Epidermal melanocyte (primary cell): Measurements from ENCODE around the gene SNX14.
A peak's percentile ranks its signal among the peaks of the same experiment; 100 is the strongest.
"Not testable (repeated sequence)": the region's sequence is repeated elsewhere in the genome, so short reads cannot be mapped to it uniquely, and the experiment has no call there.

Experiments
- DNase-seq: peaks from one replicate; pipeline ENCODE4 v3.0.0; 2011; ENCODE audit warnings: low spot score; ENCODE audit not compliant: insufficient read length

Gene SNX14

DNA sequence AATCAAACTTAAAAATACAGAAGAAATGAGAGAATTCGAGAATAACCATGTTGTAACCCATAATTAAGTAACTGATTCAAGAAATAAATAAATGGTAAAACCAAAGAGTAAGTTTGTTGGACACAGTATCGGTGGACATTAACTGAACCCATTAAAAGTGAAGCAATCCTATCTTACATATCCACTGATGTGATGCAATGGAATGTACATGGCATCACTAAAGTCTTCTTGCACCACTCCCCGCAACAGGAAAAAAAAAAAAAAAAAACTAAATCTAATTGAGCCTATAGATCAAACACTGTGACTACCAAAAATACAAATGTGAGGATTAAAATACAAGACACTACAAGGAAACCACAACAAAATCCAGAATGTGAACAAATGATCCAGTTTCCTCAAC is 7.9 kb downstream of the SNX14 start:
- no peak for DNase-seq

GRCh38 chr6:85582832-85583231 is 10.8 kb downstream of the SNX14 start:
- not testable (repeated sequence) for DNase-seq

DNA sequence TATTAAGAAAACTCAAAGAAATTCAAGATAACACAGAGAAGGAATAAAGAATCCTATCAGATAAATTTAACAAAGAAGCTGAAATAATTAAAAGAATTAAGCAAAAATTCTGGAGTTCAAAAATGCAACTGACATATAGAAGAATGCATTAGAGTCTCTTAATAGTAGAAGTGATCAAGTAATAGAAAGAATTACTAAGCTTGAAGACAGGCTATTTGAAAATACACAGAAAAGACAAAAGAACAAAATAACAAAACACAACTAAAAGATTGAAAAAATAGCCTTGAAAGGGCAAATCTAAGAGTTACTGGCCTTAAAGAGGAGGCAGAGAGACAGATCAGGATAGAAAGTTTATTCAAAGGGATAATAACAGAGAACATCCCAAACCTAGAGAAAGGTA is 12.1 kb downstream of the SNX14 start:
- DNase-seq: no peak

DNA sequence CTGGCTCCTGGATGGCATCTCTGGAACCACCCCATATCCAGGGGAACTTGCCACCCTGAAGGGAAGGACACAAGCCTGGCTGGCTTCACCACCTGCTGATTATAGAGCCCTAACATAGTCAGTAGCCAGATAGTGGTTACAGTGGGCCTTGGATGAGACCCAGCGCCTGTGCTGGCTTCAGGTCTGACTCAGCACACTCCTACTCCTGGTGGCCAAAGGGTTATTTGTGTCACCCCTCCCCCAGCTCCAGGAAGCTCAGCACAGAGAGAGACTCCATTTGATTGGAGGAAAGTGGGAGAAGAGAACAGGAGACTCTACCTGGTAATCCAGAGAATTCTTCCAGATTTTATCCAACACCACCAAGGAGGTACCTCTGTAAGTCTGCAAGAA is 12.8 kb downstream of the SNX14 start:
- DNase-seq: no peak

DNA sequence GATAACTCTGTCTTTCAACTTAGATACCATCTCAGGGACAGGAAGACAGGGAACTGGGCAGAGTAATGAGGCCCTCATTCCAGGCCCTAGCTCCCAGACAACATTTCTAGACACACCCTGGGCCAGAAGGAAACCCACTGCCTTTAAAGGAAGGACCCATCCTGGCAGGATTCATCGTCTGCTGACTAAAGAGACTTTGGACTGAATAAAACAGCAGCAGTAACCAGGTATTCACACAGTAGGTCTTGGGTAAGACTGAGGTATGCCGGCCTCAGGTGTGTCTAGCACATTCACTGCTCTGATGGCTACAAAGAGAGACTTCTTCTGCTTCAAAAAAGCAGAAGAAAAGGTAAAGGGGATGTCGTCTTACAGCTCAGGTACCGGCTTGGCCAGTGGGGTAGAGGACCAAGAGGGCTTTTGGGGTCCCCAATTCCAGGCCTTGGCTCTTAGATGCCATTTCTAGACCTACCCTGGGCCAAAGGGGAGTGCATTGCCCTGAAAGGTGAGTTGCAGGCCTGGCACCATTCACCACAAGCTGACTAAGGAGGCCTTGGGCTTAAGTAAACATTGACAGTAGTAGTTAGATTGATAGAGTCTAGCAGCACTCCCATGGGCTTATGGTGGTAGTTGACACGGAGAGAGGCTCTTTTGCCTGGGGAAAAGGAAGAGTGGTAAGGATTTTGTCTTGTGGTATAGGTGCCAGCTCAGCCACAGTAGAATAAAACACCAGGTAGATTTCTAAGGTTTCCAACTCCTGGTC is 13.4 kb downstream of the SNX14 start:
- DNase-seq: no peak

GRCh38 chr6:85579581-85579980 is 14.1 kb downstream of the SNX14 start:
- no peak for DNase-seq

GRCh38 chr6:85576476-85576875 is 17.2 kb downstream of the SNX14 start:
- no peak for DNase-seq

GRCh38 chr6:85574932-85575598 is 18.6 kb downstream of the SNX14 start:
- DNase-seq: no peak

- DNase-seq: no peak
These were observed 24.3 kb downstream of the SNX14 start for GRCh38 chr6:85569323-85569722.

DNA sequence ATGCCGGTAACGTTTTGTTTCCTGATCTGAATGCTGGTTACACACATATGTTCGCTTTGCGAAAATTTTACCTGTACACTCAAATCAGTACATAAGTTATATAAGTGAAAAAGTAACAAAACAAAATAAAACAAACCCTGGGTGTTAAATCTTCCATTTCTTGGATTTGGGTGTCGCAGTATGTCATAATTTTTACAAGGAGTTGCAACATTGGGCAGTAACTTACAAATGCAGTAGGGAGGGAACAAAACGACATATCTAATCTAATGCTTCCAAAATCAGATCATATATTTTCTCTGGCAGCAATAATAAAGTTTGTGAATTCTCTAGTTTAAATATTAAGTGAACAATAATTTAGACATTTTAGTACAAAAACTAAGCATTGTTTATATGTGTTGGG is 25.2 kb downstream of the SNX14 start:
- DNase-seq: no peak

DNA sequence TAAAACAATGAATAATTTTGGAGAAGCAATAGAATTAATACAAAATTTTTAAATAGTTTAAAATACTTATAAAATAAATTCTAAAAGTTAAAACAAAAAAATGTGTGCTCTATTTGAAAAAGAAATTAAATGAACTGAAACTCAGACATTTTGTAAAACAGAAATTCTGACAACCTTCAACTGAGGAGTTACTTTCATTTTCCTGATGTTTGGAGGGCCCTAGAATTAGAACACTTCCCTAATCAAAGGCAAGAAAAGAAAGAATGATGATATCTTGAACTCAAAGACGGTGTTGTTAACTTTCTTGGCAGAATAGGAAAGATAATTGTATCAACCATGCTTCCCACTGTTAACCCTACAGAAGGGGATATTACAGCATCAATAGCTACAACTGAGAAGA is 27.9 kb downstream of the SNX14 start:
- DNase-seq: no peak

GRCh38 chr6:85564223-85564622 is 29.4 kb downstream of the SNX14 start:
- DNase-seq: not testable (repeated sequence)

DNA sequence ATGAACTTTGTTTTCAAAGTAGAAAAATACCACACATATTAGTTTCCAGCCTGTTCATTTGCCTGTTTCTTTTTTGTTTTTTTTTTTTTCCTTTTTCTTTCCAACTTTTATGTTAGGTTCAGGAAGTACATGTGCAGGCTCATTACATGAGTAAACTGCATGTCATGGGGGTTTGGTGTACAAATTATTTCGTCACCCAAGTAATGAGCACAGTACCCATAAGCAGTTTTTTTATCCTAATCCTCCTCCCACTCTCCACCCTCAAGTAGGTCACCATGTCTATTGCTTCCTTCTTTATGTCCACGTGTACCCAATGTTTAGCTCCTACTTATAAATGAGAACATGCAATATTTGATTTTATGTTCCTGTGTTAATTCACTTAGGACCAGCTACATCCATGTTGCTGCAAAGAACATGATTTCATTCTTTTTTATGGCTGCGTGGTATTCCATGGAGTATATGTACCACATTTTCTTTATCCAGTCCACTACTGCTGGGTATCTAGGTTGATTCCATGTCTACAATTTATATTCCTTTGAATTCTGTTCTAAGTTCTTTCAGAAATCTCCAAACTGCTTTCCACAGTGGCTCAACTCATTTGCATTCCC is 31.8 kb downstream of the SNX14 start:
- no peak for DNase-seq

- no peak for DNase-seq
These were observed 36.5 kb downstream of the SNX14 start for GRCh38 chr6:85556992-85557668.

- no peak for DNase-seq
These were observed 41.0 kb downstream of the SNX14 start for GRCh38 chr6:85552652-85553051.

DNA sequence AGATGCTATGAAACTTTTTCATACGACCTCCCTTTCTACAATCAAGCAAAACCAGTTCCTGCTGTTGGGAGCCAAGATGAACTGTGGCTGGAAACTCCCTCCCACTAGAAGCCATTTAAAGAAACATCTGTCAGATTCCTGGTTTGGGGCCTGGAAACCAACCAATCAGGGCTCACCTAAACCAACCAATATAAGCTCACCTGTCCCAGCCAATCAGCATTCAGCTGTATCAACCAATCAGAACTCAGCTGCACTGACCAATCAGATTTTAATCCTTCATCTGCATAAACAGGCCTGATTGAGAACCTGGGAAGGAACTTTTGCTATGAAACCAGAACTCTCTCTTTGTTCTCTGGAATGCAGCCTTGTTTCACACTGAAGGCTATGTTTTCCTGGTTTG is 42.4 kb downstream of the SNX14 start:
- DNase-seq: no peak

DNA sequence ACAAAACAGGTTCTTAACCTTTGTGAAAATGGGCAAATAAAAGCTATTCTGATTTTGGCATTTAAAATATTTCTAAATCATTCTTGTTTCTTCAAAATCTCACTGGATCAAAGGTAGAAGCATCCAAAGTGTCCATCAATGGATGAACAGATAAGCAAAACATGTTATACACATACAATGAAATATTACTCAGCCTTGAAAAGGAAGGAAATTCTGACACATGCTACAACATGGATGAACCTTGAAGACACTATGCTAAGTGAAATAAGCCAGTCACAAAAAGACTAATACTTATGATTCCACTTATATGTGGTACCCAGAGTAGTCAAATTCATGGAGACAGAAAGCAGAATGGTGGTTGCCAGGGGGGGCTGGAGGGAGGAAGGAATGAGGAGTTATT is 45.9 kb downstream of the SNX14 start:
- no peak for DNase-seq

DNA sequence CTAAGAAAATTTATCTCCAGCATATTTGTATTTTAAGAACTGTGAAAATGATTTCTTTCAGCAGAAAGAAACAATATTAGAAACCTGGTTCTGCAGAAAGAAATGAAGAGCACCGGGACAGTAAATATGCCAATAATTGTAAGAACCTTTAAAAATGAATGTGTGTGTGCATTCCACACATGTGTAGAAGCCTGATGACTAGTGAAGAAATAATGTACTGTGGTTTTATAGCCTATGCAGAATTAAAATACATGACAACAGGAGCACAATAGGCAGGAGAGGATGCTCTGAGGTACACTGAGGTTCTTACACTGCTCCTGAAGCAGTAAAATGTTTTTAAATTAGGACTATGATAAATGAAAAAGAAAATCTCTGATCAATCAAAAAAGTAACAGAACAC is 48.9 kb downstream of the SNX14 start:
- no peak for DNase-seq

DNA sequence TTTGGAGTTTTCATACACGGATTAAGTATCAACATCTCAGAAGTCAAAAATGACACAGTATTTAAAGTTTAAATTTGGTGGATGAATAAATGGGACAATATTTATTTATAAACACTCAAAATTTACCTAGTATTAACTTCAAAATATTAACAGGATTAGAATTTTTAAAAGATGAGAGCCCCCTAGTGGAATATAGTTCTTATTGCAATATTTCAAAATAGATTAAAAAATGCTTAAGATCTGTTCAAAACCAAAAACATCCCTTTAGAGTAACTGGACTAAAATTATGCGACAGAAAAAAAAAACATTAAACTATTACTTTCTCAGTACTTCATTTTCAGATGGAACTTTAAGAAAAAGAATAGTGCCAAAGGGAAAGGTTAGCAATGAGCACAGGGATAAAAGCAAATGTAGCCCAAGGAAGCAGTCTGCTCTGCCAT is 56.6 kb downstream of the SNX14 start:
- DNase-seq: no peak

GRCh38 chr6:85524281-85524680 is 69.4 kb downstream of the SNX14 start:
- DNase-seq: not testable (repeated sequence)

- DNase-seq: peak; percentile 21
These were observed 77.5 kb downstream of the SNX14 start for GRCh38 chr6:85516168-85516567.

DNA sequence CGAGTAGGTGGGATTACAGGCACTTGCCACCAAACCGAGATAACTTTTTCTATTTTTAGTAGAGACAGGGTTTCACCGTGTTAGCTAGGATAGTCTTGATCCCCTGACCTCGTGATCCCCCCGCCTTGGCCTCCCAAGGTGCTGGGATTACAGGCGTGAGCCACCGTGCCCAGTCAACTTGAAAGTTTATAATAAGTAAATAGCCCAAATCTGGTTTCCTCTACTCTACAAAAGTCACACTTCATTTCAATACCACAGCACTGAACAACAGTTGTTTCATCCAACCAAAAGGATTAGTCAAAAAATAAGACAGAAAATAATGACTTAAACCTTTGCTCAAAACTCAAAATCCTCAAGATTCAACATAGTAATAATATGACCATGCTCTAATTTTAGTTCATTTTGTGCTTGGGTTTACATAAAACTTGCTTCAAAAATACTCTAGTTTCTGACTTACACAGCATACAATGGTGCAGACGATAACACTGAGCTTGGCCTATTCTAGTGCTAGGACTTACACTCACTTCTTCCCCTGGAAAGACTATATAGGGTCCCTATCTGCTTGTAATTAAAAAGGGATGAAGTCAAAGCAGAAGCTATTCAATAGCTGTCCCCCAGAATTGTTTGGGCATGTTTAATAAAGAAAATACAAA is 87.1 kb downstream of the SNX14 start:
- DNase-seq: no peak
